Panc1 (cell line): ENCODE measurements around the gene IL2RA.

ENCODE experiments used
- POLR2AphosphoS5 ChIP-seq: IDR thresholded peaks from 2 replicates; pipeline ENCODE4 v1.6.1; 2012; ENCODE audit warnings: mild to moderate bottlenecking, low read depth, low read length, moderate library complexity
- SIN3A ChIP-seq: IDR thresholded peaks from 2 replicates; pipeline ENCODE4 v1.6.1; 2012; ENCODE audit warnings: low read depth, mild to moderate bottlenecking, low read length, moderate library complexity, borderline replicate concordance; ENCODE audit not compliant: insufficient read depth
- TF ChIP-seq, protein P1 (sequence below): fragments of 450-650 bp; IDR thresholded peaks from 2 replicates; pipeline ENCODE4 v1.5.1; 2017; ENCODE audit warnings: mild to moderate bottlenecking
- TF ChIP-seq, protein P2 (sequence below), 2 experiments: IDR thresholded peaks; 2 replicates each; pipeline ENCODE4 v1.6.1; 2011 to 2012; ENCODE audit warnings: low read depth in 2 of 2, control low read depth in 1 of 2, low read length in 1 of 2, mild to moderate bottlenecking in 1 of 2, moderate library complexity in 1 of 2; ENCODE audit not compliant: insufficient read depth in 1 of 2

DNA sequence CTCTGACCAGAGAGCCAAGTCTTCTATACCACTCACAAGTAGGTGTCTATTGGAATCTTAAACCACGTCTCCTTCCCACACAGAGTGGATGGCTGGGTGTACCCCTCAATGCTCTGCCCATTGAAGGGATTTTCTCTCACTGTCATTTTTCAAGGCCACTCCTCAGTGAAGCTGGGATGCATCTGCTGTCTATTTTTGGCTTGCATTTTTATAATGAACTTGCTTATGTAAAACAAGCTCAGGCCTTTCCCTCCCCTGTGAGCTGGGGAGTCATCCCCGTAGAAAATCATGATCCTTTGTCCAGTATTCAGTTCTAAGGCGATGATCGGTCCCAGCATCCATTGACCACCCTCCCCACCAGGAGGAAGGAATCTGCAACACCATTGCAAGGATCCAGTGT lies 16.9 kb upstream of the IL2RA start:
- TF ChIP-seq, protein P1, sequence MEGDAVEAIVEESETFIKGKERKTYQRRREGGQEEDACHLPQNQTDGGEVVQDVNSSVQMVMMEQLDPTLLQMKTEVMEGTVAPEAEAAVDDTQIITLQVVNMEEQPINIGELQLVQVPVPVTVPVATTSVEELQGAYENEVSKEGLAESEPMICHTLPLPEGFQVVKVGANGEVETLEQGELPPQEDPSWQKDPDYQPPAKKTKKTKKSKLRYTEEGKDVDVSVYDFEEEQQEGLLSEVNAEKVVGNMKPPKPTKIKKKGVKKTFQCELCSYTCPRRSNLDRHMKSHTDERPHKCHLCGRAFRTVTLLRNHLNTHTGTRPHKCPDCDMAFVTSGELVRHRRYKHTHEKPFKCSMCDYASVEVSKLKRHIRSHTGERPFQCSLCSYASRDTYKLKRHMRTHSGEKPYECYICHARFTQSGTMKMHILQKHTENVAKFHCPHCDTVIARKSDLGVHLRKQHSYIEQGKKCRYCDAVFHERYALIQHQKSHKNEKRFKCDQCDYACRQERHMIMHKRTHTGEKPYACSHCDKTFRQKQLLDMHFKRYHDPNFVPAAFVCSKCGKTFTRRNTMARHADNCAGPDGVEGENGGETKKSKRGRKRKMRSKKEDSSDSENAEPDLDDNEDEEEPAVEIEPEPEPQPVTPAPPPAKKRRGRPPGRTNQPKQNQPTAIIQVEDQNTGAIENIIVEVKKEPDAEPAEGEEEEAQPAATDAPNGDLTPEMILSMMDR: no peak
- TF ChIP-seq, protein P2, sequence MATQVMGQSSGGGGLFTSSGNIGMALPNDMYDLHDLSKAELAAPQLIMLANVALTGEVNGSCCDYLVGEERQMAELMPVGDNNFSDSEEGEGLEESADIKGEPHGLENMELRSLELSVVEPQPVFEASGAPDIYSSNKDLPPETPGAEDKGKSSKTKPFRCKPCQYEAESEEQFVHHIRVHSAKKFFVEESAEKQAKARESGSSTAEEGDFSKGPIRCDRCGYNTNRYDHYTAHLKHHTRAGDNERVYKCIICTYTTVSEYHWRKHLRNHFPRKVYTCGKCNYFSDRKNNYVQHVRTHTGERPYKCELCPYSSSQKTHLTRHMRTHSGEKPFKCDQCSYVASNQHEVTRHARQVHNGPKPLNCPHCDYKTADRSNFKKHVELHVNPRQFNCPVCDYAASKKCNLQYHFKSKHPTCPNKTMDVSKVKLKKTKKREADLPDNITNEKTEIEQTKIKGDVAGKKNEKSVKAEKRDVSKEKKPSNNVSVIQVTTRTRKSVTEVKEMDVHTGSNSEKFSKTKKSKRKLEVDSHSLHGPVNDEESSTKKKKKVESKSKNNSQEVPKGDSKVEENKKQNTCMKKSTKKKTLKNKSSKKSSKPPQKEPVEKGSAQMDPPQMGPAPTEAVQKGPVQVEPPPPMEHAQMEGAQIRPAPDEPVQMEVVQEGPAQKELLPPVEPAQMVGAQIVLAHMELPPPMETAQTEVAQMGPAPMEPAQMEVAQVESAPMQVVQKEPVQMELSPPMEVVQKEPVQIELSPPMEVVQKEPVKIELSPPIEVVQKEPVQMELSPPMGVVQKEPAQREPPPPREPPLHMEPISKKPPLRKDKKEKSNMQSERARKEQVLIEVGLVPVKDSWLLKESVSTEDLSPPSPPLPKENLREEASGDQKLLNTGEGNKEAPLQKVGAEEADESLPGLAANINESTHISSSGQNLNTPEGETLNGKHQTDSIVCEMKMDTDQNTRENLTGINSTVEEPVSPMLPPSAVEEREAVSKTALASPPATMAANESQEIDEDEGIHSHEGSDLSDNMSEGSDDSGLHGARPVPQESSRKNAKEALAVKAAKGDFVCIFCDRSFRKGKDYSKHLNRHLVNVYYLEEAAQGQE (IDR thresholded peaks at IDR 0.05; ENCODE audit: insufficient read depth in 1 of 2, low read depth in 2 of 2, low read length in 1 of 2): no peak
- TF ChIP-seq POLR2AphosphoS5: no peak
- no peak for TF ChIP-seq SIN3A
